22Rv1 (cell line): ENCODE measurements around the gene DZIP1L.

ENCODE experiments used
- ZFX ChIP-seq: fragments of 450-650 bp; IDR thresholded peaks from 2 replicates; pipeline ENCODE4 v1.6.1; 2017; ENCODE audit warnings: antibody characterized with exemption, borderline replicate concordance
- TF ChIP-seq, protein P1 (sequence below): fragments of 450-650 bp; IDR thresholded peaks from 2 replicates; pipeline ENCODE4 v1.5.1; 2017; ENCODE audit warnings: mild to moderate bottlenecking

DNA sequence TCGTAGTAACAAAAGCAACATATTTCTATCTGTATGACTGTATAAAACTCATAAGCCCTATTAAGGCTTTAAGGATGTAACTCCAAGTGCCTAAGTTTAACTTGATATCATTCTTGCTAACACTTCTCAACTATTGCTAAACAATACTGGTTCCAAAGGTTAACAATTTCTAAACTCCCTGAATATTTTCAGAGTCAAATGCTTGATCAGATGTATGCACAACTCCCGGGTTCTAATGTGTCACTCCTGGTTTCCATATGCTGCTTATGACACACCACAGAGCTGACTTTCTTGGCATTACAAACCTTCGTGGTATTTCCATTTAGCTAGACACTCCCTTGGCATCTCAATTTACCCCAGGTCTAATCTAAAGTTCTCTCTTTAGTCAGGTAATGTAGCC lies 26.3 kb downstream of the DZIP1L start:
- TF ChIP-seq, protein P1, sequence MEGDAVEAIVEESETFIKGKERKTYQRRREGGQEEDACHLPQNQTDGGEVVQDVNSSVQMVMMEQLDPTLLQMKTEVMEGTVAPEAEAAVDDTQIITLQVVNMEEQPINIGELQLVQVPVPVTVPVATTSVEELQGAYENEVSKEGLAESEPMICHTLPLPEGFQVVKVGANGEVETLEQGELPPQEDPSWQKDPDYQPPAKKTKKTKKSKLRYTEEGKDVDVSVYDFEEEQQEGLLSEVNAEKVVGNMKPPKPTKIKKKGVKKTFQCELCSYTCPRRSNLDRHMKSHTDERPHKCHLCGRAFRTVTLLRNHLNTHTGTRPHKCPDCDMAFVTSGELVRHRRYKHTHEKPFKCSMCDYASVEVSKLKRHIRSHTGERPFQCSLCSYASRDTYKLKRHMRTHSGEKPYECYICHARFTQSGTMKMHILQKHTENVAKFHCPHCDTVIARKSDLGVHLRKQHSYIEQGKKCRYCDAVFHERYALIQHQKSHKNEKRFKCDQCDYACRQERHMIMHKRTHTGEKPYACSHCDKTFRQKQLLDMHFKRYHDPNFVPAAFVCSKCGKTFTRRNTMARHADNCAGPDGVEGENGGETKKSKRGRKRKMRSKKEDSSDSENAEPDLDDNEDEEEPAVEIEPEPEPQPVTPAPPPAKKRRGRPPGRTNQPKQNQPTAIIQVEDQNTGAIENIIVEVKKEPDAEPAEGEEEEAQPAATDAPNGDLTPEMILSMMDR = no peak
- TF ChIP-seq ZFX = no peak
